Aorta (tissue), 5 donors: ENCODE results near the gene UBE2J1. TPM values are rescaled to one million over a fixed set of nuclear protein-coding genes. Genes with fewer than 3 reads are reported as not detected.

Source experiments
- ATAC-seq: fragments of 200-7000 bp; cut with Tn5 transposase; one replicate; pipeline ENCODE4 v1.9.1; 2022; ENCODE audit warnings: moderate library complexity; ENCODE audit not compliant: low FRiP score
- DNase-seq, 2 donors: peaks; one replicate each; pipeline ENCODE4 v3.0.0-alpha.2; 2020
- H3K27ac ChIP-seq, 2 donors: one replicate each; pipeline ENCODE4 v1.5.1; 2013; ENCODE audit warnings: low read length in 2 of 2, mild to moderate bottlenecking in 2 of 2, moderate library complexity in 2 of 2, control low read depth in 1 of 2, inconsistent platforms in 1 of 2, low read depth in 1 of 2
- H3K27me3 ChIP-seq, 2 donors: one replicate each; pipeline ENCODE4 v1.6.1; 2013; ENCODE audit warnings: control low read depth in 1 of 2, low read length in 1 of 2, mild to moderate bottlenecking in 1 of 2, moderate library complexity in 1 of 2; ENCODE audit not compliant: insufficient read depth in 2 of 2, control insufficient read depth in 1 of 2
- H3K36me3 ChIP-seq, 2 donors: one replicate each; pipeline ENCODE4 v1.6.1; 2013; ENCODE audit warnings: control low read depth in 1 of 2, low read length in 1 of 2, mild to moderate bottlenecking in 1 of 2; ENCODE audit not compliant: insufficient read depth in 2 of 2, control insufficient read depth in 1 of 2
- H3K4me1 ChIP-seq, 2 donors: one replicate each; pipeline ENCODE4 v1.6.1; 2013; ENCODE audit warnings: low read length in 2 of 2, control low read depth in 1 of 2, mild to moderate bottlenecking in 1 of 2, moderate library complexity in 1 of 2; ENCODE audit not compliant: insufficient read depth in 2 of 2, control insufficient read depth in 1 of 2
- H3K4me3 ChIP-seq, 2 donors: one replicate each; pipeline ENCODE4 v1.5.1; 2013; ENCODE audit warnings: low read length in 2 of 2, control low read depth in 1 of 2, mild to moderate bottlenecking in 1 of 2
- H3K9me3 ChIP-seq: one replicate; pipeline ENCODE4 v1.6.1; 2013; ENCODE audit warnings: mild to moderate bottlenecking, low read length; ENCODE audit not compliant: control insufficient read depth
- WGBS, 2 donors: extraction: QIAGEN DNeasy Blood & Tissue Kit; methylation state at CpG; one replicate each; pipeline ENCODE4 v1.1.7; 2013; 5-methylcytosine and 5-hydroxymethylcytosine counted together
- intact Hi-C, 2 donors: fragments of 100-400 bp; cut with DNase I; formaldehyde crosslinking; loops; one replicate each; pipeline versions ENCODE4 v1.14.2 to v1.15.0; 2022
- polyA plus RNA-seq, 2 donors: library from polyadenylated mRNA; stranded (reverse); fragments of 200-250 nt; gene quantifications; one replicate each; pipeline ENCODE4 v1.2.3, GENCODE V29; 2013
- total RNA-seq, 2 donors: library from RNA; stranded (reverse); fragmentation: NEBNext Ultra II Directional; extraction: Animal tissue kit (Norgen Biotek cat#: 25700); gene quantifications; one replicate each; pipeline ENCODE4 v1.2.1, GENCODE V29; 2021
- donor health status: healthy with polysubstance abuse.
- donor health status: Bipolar disorder and iron deficiency.
- donor health status: DM: no; HTN: no; CAD: no.
- donor health status: DM: no; HTN: no; CAD: no.
- donor health status: DM: yes; HTN: yes; CAD: no.

UBE2J1 gene
- total and polyA plus RNA-seq, 4 donors: 18.6 to 38.7 (median 31.9) TPM

DNA sequence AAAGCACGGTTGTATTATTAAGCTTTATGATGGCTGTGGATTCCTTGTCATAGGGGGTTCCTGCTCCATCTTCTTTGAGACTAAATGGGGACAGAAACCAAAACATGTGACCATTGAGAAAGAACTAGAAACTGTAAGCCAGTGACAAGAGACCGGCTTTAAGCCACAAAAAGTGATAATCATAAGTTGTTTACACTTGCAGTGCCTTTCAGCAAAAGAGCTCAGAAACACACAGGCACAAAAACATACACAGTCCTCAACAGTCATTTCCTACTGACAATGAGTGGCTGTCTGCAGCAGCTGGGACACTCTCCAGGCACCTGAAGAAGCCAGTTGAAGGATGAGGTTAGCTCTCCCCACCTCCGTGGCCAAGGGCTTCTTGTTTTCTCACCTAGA lies 20.0 kb upstream of the UBE2J1 start:
- Histone ChIP-seq H3K4me3 (no peak overlapping the region), H3K4me1 (no peaks in the 10 kb centered on the region), H3K9me3 (no peaks in the 10 kb centered on the region), H3K27ac (no peak overlapping the region), H3K36me3 (no peaks in the 10 kb centered on the region), H3K27me3 (no peaks in the 10 kb centered on the region)
- 58 to 63% methylated on average over 3 of the region's 3 CpGs for WGBS, 2 donors
- ATAC-seq (no peak), DNase-seq (no peak)
- intact Hi-C loops: loop anchor here in 1 of 2 donors (5.0 kb wide), 1 partner anchor 240 kb away; no protein-coding TSS in a partner anchor

GRCh38 chr6:89371849-89372505 lies 19.5 kb upstream of the UBE2J1 start:
- H3K36me3 ChIP-seq: no peaks in the 10 kb centered on the region
- DNase-seq (peak; percentile 85 to 93), ATAC-seq (peak; percentile 90)
- no peaks in the 10 kb centered on the region for H3K27me3 ChIP-seq
- H3K4me1 ChIP-seq: no peaks in the 10 kb centered on the region
- intact Hi-C loops: loop anchor here in 1 of 2 donors (5.0 kb wide), 1 partner anchor 240 kb away; no protein-coding TSS in a partner anchor
- H3K4me3 ChIP-seq: no peak overlapping the region
- no peaks in the 10 kb centered on the region for H3K9me3 ChIP-seq
- WGBS, 2 donors: 27 to 29% methylated on average over 8 of the region's 8 CpGs
- no peak overlapping the region for H3K27ac ChIP-seq

DNA sequence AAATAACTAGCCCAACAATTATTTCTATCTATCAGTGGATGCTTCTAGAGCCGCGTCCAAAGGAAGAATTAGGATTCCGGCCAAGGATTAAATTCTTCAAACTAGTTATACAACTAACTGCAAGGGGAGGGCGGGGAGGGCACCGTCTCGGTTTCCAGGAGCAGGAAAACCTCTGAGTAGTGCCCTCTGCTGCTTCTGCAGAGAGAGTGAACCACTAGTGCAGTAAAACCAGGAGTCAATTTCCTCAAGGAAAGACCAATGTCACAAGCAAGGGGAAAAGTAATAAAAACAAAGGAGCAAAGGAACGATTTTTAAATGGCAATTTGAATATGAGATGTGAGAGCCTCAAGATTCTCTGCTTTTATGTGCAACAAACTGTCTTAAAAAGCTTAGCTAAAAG lies 16.5 kb upstream of the UBE2J1 start:
- Histone ChIP-seq H3K27me3 (no peaks in the 10 kb centered on the region), H3K4me3 (no peak overlapping the region), H3K27ac (no peak overlapping the region), H3K4me1 (no peaks in the 10 kb centered on the region), H3K36me3 (no peaks in the 10 kb centered on the region), H3K9me3 (no peaks in the 10 kb centered on the region)
- intact Hi-C loops: loop anchor here in 1 of 2 donors (5.0 kb wide), 1 partner anchor 387 kb away; no protein-coding TSS in a partner anchor
- WGBS, 2 donors: 2% methylated on average over 7 of the region's 7 CpGs
- peak; percentile 77 for ATAC-seq
- peak in 1 of 2 donors; percentile 64 for DNase-seq

DNA sequence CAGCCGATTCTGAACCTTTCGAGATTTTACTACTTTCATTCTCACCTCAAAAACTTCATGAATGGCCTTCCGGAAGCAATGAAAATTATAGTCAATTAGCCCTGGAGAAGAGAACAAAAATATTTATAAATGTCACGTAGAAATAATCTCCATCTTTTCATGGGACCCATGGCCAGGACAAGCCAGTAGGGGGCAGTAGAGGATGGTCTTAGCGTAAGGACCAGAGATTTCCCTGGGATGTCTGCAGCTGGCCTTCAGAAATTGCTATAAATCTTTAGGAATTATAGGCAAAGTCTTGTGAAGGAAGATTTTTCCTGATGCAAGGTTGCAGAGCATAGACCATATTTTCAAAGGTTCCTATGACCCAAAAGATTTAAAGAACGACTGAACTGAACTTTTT lies 15.6 kb upstream of the UBE2J1 start:
- DNase-seq (peak; percentile 55 to 85), ATAC-seq (peak; percentile 88)
- Histone ChIP-seq H3K27ac (no peak overlapping the region), H3K27me3 (no peaks in the 10 kb centered on the region), H3K9me3 (no peaks in the 10 kb centered on the region), H3K4me1 (no peaks in the 10 kb centered on the region), H3K36me3 (no peaks in the 10 kb centered on the region), H3K4me3 (no peak overlapping the region)
- intact Hi-C loops: loop anchor here in 1 of 2 donors (5.0 kb wide), 1 partner anchor 386 kb away; no protein-coding TSS in a partner anchor
- 18 to 22% methylated on average over 6 of the region's 6 CpGs for WGBS, 2 donors

- H3K36me3 ChIP-seq: no peaks in the 10 kb centered on the region
- no peak for DNase-seq
- H3K4me1 ChIP-seq: no peaks in the 10 kb centered on the region
- H3K9me3 ChIP-seq: no peaks in the 10 kb centered on the region
- intact Hi-C loops: no loop called here
- H3K4me3 ChIP-seq: no peak overlapping the region
- H3K27ac ChIP-seq: no peak overlapping the region
- no peak for ATAC-seq
- no peaks in the 10 kb centered on the region for H3K27me3 ChIP-seq
These were observed 12.1 kb upstream of the UBE2J1 start for GRCh38 chr6:89364586-89364985.

DNA sequence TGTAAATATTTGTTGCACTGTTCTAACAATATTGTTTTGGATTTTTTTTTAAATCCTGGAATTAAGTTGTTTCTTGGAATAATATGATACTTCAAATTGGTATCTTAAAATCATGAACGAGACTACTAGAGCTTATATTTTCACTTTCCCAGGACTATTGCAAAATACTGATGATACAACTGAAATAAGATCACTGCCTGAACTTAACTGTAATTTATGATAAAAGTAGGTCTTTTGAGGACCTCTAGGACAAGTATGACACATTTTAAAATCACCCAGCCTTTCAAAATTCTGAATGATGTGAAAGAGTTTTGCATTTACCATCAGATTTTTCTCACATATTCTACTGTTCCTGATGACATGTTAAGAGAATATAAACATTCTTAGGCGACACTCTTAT lies 8.6 kb upstream of the UBE2J1 start:
- ATAC-seq: no peak

GRCh38 chr6:89360415-89360999 lies 8.0 kb upstream of the UBE2J1 start:
- no peaks in the 10 kb centered on the region for H3K27me3 ChIP-seq
- no peak overlapping the region for H3K27ac ChIP-seq
- H3K9me3 ChIP-seq: no peaks in the 10 kb centered on the region
- H3K4me1 ChIP-seq: no peaks in the 10 kb centered on the region
- intact Hi-C loops: no loop called here
- DNase-seq (no peak), ATAC-seq (no peak)
- 92 to 94% methylated on average over 2 of the region's 2 CpGs for WGBS, 2 donors
- no peaks in the 10 kb centered on the region for H3K36me3 ChIP-seq
- H3K4me3 ChIP-seq: no peak overlapping the region

More for the DNA sequence above, 8.6 kb upstream of the UBE2J1 start:
- Histone ChIP-seq H3K9me3 (no peaks in the 10 kb centered on the region), H3K27me3 (no peaks in the 10 kb centered on the region), H3K36me3 (no peaks in the 10 kb centered on the region), H3K27ac (no peak overlapping the region), H3K4me1 (no peaks in the 10 kb centered on the region), H3K4me3 (no peak overlapping the region)
- intact Hi-C loops: no loop called here
- no peak for DNase-seq
- WGBS, 2 donors: 82 to 83% methylated on average over 2 of the region's 2 CpGs

GRCh38 chr6:89359561-89359960 lies 7.0 kb upstream of the UBE2J1 start:
- no peaks in the 10 kb centered on the region for H3K36me3 ChIP-seq
- no peaks in the 10 kb centered on the region for H3K4me1 ChIP-seq
- H3K9me3 ChIP-seq: no peaks in the 10 kb centered on the region
- no peak for DNase-seq
- ATAC-seq: no peak
- H3K27me3 ChIP-seq: no peaks in the 10 kb centered on the region
- WGBS, 2 donors: 24 to 30% methylated on average over 1 of the region's 1 CpG
- intact Hi-C loops: no loop called here
- no peak overlapping the region for H3K27ac ChIP-seq
- H3K4me3 ChIP-seq: no peak overlapping the region

GRCh38 chr6:89357390-89357789 lies 4.9 kb upstream of the UBE2J1 start:
- Histone ChIP-seq H3K4me1 (no peaks in the 10 kb centered on the region), H3K27ac (no peak overlapping the region), H3K36me3 (no peaks in the 10 kb centered on the region), H3K9me3 (no peaks in the 10 kb centered on the region), H3K4me3 (no peak overlapping the region), H3K27me3 (no peaks in the 10 kb centered on the region)
- WGBS, 2 donors: 56 to 69% methylated on average over 3 of the region's 3 CpGs
- ATAC-seq (no peak), DNase-seq (no peak)
- intact Hi-C loops: no loop called here
